GM23338 (cell line): ENCODE results near the gene SLC6A12. TPM values are rescaled to one million over a fixed set of nuclear protein-coding genes. Genes with fewer than 3 reads are reported as not detected.

Experiments used
- ATAC-seq: fragments of 200-7000 bp; cut with Tn5 transposase; 3 replicates; pipeline ENCODE4 v1.9.1; 2020
- DNase-seq: peaks from one replicate; pipeline ENCODE4 v3.0.0-alpha.2; 2015; ENCODE audit warnings: low spot score
- H2AFZ ChIP-seq: fragments of 200-600 bp; sonication (generic); 2 replicates; pipeline ENCODE4 v1.8.0; 2016; ENCODE audit warnings: antibody characterized with exemption, mild to moderate bottlenecking, moderate library complexity
- H3F3A ChIP-seq: fragments of 200-600 bp; sonication (generic); replicated peaks from 2 replicates; pipeline ENCODE4 v1.8.0; 2017; ENCODE audit warnings: antibody characterized with exemption, mixed run types, low read depth
- H3K27ac ChIP-seq: fragments of 200-600 bp; sonication (generic); 2 replicates; pipeline ENCODE4 v1.6.1; 2016; ENCODE audit warnings: low read depth
- H3K27me3 ChIP-seq: fragments of 200-600 bp; sonication (generic); 2 replicates; pipeline ENCODE4 v1.8.0; 2016; ENCODE audit warnings: mild to moderate bottlenecking, mixed run types, moderate library complexity; ENCODE audit not compliant: insufficient read depth
- H3K36me3 ChIP-seq: fragments of 200-600 bp; sonication (generic); 2 replicates; pipeline ENCODE4 v1.8.0; 2016; ENCODE audit warnings: mild to moderate bottlenecking; ENCODE audit not compliant: insufficient read depth
- H3K4me1 ChIP-seq: fragments of 200-600 bp; sonication (generic); 2 replicates; pipeline ENCODE4 v1.8.0; 2016; ENCODE audit warnings: mild to moderate bottlenecking, moderate library complexity; ENCODE audit not compliant: insufficient read depth
- H3K4me2 ChIP-seq: fragments of 200-600 bp; sonication (generic); 2 replicates; pipeline ENCODE4 v1.7.1; 2017; ENCODE audit warnings: mixed run types
- H3K4me3 ChIP-seq: fragments of 200-600 bp; sonication (generic); 2 replicates; pipeline ENCODE4 v1.6.1; 2016; ENCODE audit warnings: mixed run types
- H3K79me2 ChIP-seq: fragments of 200-600 bp; sonication (generic); replicated peaks from 2 replicates; pipeline ENCODE4 v1.8.0; 2017; ENCODE audit warnings: mild to moderate bottlenecking; ENCODE audit not compliant: insufficient read depth
- H3K9me2 ChIP-seq: fragments of 200-600 bp; sonication (generic); 2 replicates; pipeline ENCODE4 v1.8.0; 2017; ENCODE audit not compliant: insufficient read depth
- H4K20me1 ChIP-seq: fragments of 200-600 bp; sonication (generic); replicated peaks from 2 replicates; pipeline ENCODE4 v1.8.0; 2017; ENCODE audit warnings: mild to moderate bottlenecking; ENCODE audit not compliant: insufficient read depth
- H3K27ac Mint-ChIP-seq: 2 replicates; pipeline ENCODE4 v1.8.0; 2020; ENCODE audit warnings: inconsistent platforms, mild to moderate bottlenecking, moderate library complexity, mixed read lengths
- H3K27me3 Mint-ChIP-seq: 3 replicates; pipeline ENCODE4 v1.8.0; 2022; ENCODE audit warnings: low read depth, mild to moderate bottlenecking, moderate library complexity, mixed read lengths, inconsistent platforms; ENCODE audit not compliant: insufficient read depth, poor library complexity
- H3K36me3 Mint-ChIP-seq: 3 replicates; pipeline ENCODE4 v1.8.0; 2021; ENCODE audit warnings: low read depth, mild to moderate bottlenecking, inconsistent platforms, moderate library complexity, mixed read lengths
- H3K4me1 Mint-ChIP-seq: 3 replicates; pipeline ENCODE4 v1.8.0; 2020; ENCODE audit warnings: mild to moderate bottlenecking, inconsistent platforms, mixed read lengths
- H3K4me3 Mint-ChIP-seq: 3 replicates; pipeline ENCODE4 v1.8.0; 2021; ENCODE audit warnings: moderate library complexity, mild to moderate bottlenecking, inconsistent platforms, mixed read lengths
- H3K9me3 Mint-ChIP-seq: 3 replicates; pipeline ENCODE4 v1.8.0; 2020; ENCODE audit warnings: moderate library complexity, mild to moderate bottlenecking, inconsistent platforms, mixed read lengths
- CREB1 ChIP-seq: fragments of 250-450 bp; sonication (Bioruptor Pico); IDR thresholded peaks from 2 replicates; pipeline ENCODE4 v1.5.0; 2020; ENCODE audit warnings: low read depth, mild to moderate bottlenecking, moderate library complexity
- EZH2 ChIP-seq: fragments of 200-600 bp; sonication (generic); IDR thresholded peaks from one replicate; pipeline ENCODE4 v1.8.0; 2017; ENCODE audit warnings: antibody characterized with exemption, mild to moderate bottlenecking, low read depth; ENCODE audit not compliant: unreplicated experiment
- EZH2phosphoT487 ChIP-seq: fragments of 200-600 bp; sonication (generic); IDR thresholded peaks from one replicate; pipeline ENCODE4 v1.8.1; 2018; ENCODE audit warnings: antibody characterized with exemption; ENCODE audit not compliant: unreplicated experiment
- JUNB ChIP-seq: IDR thresholded peaks from one replicate; pipeline ENCODE4 v1.6.1; 2016; ENCODE audit warnings: antibody characterized with exemption; ENCODE audit not compliant: unreplicated experiment
- NANOG ChIP-seq: IDR thresholded peaks from 2 replicates; pipeline ENCODE4 v1.6.1; 2016; ENCODE audit warnings: antibody characterized with exemption, borderline replicate concordance
- POLR2AphosphoS5 ChIP-seq: IDR thresholded peaks from 2 replicates; pipeline ENCODE4 v1.6.1; 2016; ENCODE audit warnings: antibody characterized with exemption, low read depth
- STAT1 ChIP-seq: IDR thresholded peaks from one replicate; pipeline ENCODE4 v1.6.1; 2016; ENCODE audit warnings: antibody characterized with exemption; ENCODE audit not compliant: unreplicated experiment
- ZNF114 ChIP-seq: fragments of 250-450 bp; sonication (Bioruptor Pico); IDR thresholded peaks from 2 replicates; pipeline ENCODE4 v1.5.0; 2020; ENCODE audit warnings: mild to moderate bottlenecking, moderate library complexity
- ZNF331 ChIP-seq: fragments of 250-450 bp; sonication (Bioruptor Pico); IDR thresholded peaks from 2 replicates; pipeline ENCODE4 v1.5.0; 2020; ENCODE audit warnings: low read depth, mild to moderate bottlenecking, moderate library complexity
- polyA plus RNA-seq: library from polyadenylated mRNA; unstranded; fragments of >200 nt; fragmentation: Nextera tagmentation; extraction: Ambion mirVana; gene quantifications from 2 replicates; pipeline ENCODE4 v1.2.1, GENCODE V29; 2016
- total RNA-seq: library from RNA; depleted of rRNA; stranded (reverse); fragments of >200 nt; shearing (Covaris generic); gene quantifications from 2 replicates; pipeline ENCODE4 v1.2.3, GENCODE V29; 2014
- TF ChIP-seq, protein P1 (sequence below): IDR thresholded peaks from 2 replicates; pipeline ENCODE4 v1.6.1; 2016; ENCODE audit warnings: antibody characterized with exemption
- TF ChIP-seq, protein P2 (sequence below): IDR thresholded peaks from one replicate; pipeline ENCODE4 v1.6.1; 2018; ENCODE audit warnings: antibody characterized with exemption; ENCODE audit not compliant: unreplicated experiment
- TF ChIP-seq, protein P3 (sequence below): fragments of 250-450 bp; sonication (Bioruptor Pico); IDR thresholded peaks from 2 replicates; pipeline ENCODE4 v1.5.0; 2020; ENCODE audit warnings: mild to moderate bottlenecking, moderate library complexity
- TF ChIP-seq, protein P4 (sequence below), 2 experiments: fragments of 200-600 bp in 1 of 2; sonication (generic) in 1 of 2; conservative IDR thresholded peaks; 2 replicates each; pipeline versions ENCODE4 v1.5.1 to v1.6.1; 2016 to 2017; ENCODE audit warnings: antibody characterized with exemption in 2 of 2, low read depth in 2 of 2, mild to moderate bottlenecking in 2 of 2, moderate library complexity in 1 of 2

Gene SLC6A12
- total and polyA plus RNA-seq, 2 experiments from 2014 or later: 0.56 TPM; not detected in 1

DNA sequence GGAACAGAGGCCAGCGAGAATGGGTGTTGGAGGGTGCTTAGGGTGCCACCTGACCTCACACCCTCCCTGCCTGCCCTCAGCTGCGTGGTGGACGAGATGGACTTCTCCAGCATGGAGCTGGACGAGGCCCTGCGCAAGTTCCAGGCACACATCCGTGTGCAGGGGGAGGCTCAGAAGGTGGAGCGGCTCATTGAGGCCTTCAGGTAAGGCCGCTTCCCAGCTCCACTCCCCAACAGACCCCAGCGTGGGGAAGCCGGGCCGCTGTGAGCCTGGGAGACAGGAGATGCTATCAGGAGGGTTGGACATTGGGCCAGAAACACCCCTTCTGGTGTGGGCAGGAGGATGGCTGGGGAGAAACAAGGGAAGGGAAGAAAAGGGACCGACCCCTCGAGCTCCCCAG is 57.0 kb downstream of the SLC6A12 start:
- peaks cover 7% of the 10 kb centered on the region for H3K27me3 Mint-ChIP-seq
- Histone ChIP-seq H3K79me2 (no peaks in the 10 kb centered on the region), H3K9me2 (no peaks in the 10 kb centered on the region), H3K36me3 (no peaks in the 10 kb centered on the region), H3K27me3 (no peaks in the 10 kb centered on the region), H3K27ac (no peak overlapping the region), H3K4me3 (no peak overlapping the region), H3F3A (no peaks in the 10 kb centered on the region), H3K4me1 (no peaks in the 10 kb centered on the region; the same call in 1 of the 2 replicates), H3K4me2 (no peak overlapping the region), H4K20me1 (no peaks in the 10 kb centered on the region), H2AFZ (no peak overlapping the region)
- H3K36me3 Mint-ChIP-seq: no peaks in the 10 kb centered on the region
- TF ChIP-seq ZNF331 (no peak), EZH2 (no peak), ZNF114 (CRISPR knock-in tag) (no peak), STAT1 (no peak), JUNB (no peak), POLR2AphosphoS5 (no peak), CREB1 (CRISPR knock-in tag) (no peak), EZH2phosphoT487 (no peak), NANOG (no peak)
- TF ChIP-seq, protein P1, sequence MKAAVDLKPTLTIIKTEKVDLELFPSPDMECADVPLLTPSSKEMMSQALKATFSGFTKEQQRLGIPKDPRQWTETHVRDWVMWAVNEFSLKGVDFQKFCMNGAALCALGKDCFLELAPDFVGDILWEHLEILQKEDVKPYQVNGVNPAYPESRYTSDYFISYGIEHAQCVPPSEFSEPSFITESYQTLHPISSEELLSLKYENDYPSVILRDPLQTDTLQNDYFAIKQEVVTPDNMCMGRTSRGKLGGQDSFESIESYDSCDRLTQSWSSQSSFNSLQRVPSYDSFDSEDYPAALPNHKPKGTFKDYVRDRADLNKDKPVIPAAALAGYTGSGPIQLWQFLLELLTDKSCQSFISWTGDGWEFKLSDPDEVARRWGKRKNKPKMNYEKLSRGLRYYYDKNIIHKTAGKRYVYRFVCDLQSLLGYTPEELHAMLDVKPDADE: no peak
- TF ChIP-seq, protein P2, sequence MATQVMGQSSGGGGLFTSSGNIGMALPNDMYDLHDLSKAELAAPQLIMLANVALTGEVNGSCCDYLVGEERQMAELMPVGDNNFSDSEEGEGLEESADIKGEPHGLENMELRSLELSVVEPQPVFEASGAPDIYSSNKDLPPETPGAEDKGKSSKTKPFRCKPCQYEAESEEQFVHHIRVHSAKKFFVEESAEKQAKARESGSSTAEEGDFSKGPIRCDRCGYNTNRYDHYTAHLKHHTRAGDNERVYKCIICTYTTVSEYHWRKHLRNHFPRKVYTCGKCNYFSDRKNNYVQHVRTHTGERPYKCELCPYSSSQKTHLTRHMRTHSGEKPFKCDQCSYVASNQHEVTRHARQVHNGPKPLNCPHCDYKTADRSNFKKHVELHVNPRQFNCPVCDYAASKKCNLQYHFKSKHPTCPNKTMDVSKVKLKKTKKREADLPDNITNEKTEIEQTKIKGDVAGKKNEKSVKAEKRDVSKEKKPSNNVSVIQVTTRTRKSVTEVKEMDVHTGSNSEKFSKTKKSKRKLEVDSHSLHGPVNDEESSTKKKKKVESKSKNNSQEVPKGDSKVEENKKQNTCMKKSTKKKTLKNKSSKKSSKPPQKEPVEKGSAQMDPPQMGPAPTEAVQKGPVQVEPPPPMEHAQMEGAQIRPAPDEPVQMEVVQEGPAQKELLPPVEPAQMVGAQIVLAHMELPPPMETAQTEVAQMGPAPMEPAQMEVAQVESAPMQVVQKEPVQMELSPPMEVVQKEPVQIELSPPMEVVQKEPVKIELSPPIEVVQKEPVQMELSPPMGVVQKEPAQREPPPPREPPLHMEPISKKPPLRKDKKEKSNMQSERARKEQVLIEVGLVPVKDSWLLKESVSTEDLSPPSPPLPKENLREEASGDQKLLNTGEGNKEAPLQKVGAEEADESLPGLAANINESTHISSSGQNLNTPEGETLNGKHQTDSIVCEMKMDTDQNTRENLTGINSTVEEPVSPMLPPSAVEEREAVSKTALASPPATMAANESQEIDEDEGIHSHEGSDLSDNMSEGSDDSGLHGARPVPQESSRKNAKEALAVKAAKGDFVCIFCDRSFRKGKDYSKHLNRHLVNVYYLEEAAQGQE: no peak
- TF ChIP-seq, protein P3, sequence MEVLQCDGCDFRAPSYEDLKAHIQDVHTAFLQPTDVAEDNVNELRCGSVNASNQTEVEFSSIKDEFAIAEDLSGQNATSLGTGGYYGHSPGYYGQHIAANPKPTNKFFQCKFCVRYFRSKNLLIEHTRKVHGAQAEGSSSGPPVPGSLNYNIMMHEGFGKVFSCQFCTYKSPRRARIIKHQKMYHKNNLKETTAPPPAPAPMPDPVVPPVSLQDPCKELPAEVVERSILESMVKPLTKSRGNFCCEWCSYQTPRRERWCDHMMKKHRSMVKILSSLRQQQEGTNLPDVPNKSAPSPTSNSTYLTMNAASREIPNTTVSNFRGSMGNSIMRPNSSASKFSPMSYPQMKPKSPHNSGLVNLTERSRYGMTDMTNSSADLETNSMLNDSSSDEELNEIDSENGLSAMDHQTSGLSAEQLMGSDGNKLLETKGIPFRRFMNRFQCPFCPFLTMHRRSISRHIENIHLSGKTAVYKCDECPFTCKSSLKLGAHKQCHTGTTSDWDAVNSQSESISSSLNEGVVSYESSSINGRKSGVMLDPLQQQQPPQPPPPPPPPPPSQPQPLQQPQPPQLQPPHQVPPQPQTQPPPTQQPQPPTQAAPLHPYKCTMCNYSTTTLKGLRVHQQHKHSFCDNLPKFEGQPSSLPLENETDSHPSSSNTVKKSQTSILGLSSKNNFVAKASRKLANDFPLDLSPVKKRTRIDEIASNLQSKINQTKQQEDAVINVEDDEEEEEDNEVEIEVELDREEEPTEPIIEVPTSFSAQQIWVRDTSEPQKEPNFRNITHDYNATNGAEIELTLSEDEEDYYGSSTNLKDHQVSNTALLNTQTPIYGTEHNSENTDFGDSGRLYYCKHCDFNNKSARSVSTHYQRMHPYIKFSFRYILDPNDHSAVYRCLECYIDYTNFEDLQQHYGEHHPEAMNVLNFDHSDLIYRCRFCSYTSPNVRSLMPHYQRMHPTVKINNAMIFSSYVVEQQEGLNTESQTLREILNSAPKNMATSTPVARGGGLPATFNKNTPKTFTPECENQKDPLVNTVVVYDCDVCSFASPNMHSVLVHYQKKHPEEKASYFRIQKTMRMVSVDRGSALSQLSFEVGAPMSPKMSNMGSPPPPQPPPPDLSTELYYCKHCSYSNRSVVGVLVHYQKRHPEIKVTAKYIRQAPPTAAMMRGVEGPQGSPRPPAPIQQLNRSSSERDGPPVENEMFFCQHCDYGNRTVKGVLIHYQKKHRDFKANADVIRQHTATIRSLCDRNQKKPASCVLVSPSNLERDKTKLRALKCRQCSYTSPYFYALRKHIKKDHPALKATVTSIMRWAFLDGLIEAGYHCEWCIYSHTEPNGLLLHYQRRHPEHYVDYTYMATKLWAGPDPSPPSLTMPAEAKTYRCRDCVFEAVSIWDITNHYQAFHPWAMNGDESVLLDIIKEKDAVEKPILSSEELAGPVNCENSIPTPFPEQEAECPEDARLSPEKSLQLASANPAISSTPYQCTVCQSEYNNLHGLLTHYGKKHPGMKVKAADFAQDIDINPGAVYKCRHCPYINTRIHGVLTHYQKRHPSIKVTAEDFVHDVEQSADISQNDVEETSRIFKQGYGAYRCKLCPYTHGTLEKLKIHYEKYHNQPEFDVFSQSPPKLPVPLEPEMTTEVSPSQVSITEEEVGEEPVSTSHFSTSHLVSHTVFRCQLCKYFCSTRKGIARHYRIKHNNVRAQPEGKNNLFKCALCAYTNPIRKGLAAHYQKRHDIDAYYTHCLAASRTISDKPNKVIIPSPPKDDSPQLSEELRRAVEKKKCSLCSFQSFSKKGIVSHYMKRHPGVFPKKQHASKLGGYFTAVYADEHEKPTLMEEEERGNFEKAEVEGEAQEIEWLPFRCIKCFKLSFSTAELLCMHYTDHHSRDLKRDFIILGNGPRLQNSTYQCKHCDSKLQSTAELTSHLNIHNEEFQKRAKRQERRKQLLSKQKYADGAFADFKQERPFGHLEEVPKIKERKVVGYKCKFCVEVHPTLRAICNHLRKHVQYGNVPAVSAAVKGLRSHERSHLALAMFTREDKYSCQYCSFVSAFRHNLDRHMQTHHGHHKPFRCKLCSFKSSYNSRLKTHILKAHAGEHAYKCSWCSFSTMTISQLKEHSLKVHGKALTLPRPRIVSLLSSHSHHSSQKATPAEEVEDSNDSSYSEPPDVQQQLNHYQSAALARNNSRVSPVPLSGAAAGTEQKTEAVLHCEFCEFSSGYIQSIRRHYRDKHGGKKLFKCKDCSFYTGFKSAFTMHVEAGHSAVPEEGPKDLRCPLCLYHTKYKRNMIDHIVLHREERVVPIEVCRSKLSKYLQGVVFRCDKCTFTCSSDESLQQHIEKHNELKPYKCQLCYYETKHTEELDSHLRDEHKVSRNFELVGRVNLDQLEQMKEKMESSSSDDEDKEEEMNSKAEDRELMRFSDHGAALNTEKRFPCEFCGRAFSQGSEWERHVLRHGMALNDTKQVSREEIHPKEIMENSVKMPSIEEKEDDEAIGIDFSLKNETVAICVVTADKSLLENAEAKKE (CRISPR knock-in tag): no peak
- TF ChIP-seq, protein P4, sequence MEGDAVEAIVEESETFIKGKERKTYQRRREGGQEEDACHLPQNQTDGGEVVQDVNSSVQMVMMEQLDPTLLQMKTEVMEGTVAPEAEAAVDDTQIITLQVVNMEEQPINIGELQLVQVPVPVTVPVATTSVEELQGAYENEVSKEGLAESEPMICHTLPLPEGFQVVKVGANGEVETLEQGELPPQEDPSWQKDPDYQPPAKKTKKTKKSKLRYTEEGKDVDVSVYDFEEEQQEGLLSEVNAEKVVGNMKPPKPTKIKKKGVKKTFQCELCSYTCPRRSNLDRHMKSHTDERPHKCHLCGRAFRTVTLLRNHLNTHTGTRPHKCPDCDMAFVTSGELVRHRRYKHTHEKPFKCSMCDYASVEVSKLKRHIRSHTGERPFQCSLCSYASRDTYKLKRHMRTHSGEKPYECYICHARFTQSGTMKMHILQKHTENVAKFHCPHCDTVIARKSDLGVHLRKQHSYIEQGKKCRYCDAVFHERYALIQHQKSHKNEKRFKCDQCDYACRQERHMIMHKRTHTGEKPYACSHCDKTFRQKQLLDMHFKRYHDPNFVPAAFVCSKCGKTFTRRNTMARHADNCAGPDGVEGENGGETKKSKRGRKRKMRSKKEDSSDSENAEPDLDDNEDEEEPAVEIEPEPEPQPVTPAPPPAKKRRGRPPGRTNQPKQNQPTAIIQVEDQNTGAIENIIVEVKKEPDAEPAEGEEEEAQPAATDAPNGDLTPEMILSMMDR (conservative IDR thresholded peaks at IDR 0.05; ENCODE audit: low read depth in 2 of 2): no peak
- DNase-seq (no peak), ATAC-seq (no peak)
- no peak overlapping the region for H3K4me3 Mint-ChIP-seq
- no peaks in the 10 kb centered on the region for H3K9me3 Mint-ChIP-seq
- peaks cover 23% of the 10 kb centered on the region for H3K4me1 Mint-ChIP-seq
- H3K27ac Mint-ChIP-seq: no peak overlapping the region
